NCI-H128 (cell line): ENCODE results near the gene RC3H2.

ENCODE experiments used
- DNase-seq: peaks from one replicate; lab custom pipeline; 2025; ENCODE audit not compliant: unreplicated experiment; lab: John Stamatoyannopoulos, UW

RC3H2 gene

DNA sequence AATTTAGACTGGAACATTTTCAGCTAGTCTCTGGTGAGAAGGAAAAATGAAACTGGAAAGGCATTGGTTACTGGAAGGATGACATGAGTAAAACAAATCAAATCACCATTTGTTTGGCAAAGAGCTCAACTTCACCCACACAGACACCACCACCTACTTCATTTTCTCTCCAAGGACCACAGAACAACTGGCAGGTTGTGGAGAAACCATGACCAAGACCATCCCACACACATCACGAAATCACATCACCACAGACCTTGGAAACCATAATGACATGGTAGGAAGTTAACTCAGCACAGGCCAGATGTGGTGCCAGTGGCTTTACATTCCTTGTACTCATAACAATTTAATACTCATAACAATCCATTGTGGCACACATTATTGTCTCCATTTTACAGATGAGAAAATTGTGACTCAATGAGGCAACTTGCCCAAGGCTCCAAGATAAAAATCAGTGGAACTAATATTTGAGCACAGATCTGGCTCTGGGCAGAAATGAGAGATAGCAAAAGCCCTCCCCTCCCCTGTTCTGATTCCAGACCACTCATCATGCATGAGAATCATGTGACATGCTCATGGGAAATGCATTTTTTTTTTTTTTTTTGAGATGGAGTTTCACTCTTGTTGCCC lies 97.8 kb downstream of the RC3H2 start:
- no peak for DNase-seq

DNA sequence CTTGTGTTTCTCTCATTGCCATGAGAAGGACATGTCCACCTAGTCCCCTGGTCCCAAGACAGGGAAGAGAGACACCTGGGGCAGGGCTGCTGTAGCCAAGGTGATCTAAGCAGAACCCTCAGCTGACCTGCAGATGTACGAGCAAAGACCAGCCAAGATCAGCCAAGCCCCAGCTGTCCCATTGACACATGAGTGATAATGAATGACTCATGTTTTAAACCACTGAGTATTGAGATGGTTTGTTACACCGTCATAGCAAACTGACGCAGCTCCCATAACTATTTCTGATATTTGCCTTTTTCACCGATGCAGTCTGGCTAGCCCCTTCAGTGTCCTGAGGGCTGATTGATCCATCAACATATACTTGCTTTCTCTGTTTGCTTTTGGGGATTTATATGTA lies 98.5 kb downstream of the RC3H2 start:
- no peak for DNase-seq

DNA sequence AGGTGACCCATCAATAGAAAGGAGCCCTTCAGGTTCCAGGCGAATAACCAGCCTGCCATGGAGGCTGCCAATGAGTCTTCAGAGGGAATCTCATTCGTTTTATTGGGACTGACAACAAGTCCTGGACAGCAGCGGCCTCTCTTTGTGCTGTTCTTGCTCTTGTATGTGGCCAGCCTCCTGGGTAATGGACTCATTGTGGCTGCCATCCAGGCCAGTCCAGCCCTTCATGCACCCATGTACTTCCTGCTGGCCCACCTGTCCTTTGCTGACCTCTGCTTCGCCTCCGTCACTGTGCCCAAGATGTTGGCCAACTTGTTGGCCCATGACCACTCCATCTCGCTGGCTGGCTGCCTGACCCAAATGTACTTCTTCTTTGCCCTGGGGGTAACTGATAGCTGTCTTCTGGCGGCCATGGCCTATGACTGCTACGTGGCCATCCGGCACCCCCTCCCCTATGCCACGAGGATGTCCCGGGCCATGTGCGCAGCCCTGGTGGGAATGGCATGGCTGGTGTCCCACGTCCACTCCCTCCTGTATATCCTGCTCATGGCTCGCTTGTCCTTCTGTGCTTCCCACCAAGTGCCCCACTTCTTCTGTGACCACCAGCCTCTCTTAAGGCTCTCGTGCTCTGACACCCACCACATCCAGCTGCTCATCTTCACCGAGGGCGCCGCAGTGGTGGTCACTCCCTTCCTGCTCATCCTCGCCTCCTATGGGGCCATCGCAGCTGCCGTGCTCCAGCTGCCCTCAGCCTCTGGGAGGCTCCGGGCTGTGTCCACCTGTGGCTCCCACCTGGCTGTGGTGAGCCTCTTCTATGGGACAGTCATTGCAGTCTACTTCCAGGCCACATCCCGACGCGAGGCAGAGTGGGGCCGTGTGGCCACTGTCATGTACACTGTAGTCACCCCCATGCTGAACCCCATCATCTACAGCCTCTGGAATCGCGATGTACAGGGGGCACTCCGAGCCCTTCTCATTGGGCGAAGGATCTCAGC lies 104.8 kb downstream of the RC3H2 start, which contains the start of gene OR1K1:
TSS of gene OR1K1 (plus strand) at position 58 of the 995 bp plus-strand sequence. CDS start at position 58, 0 bp downstream.
- no peak for DNase-seq

DNA sequence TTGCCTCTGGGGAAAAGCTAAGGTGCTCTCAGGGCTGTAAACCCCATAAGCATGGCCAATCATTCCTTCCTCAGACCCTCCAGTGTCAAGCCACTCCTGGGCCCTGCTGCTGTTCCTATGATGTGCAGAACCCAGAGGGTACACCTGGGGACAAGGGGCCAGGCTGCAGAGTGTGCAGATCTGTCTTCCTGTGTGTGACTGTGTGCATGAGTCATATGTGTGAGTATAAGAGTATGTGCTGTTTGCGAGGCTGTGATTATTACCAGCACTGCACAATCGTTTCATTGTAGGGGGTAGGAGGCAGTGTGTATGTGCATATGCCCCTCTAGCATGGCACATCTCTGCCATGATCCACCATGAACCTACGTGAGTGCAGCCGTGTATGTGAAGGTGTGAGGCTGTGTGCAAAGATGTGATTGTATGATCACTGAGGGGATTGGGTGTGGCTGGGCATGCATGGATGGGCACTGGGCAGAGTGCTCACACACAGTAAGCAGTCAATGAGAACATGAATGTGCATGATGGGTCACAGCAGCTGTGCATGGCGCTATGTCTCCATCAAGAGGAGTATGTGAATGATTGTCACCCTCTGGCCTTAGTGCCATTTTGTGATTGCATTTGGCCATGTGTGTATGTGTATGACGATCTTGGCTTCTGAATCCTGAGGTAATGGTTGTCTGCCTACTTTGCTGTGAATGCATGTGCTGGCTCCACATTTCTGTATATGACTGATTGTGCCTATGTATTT lies 107.7 kb downstream of the RC3H2 start:
- DNase-seq: no peak
